Tibial artery (tissue), 4 donors: ENCODE measurements around the gene SHMT1.
A peak's percentile ranks its signal among the peaks of the same experiment; 100 is the strongest.

ENCODE experiments used
- DNase-seq, 2 donors: peaks; one replicate each; pipeline ENCODE4 v3.0.0-alpha.2; 2019
- H3K27ac ChIP-seq, 2 donors: fragments of 200-600 bp; sonication (generic) in 1 of 2; 1 replicate in 1 of 2; 2 replicates in 1 of 2; pipeline ENCODE4 v1.5.1; 2018 to 2019; ENCODE audit warnings: mild to moderate bottlenecking in 1 of 2
- H3K27me3 ChIP-seq, 2 donors: fragments of 200-600 bp; sonication (generic) in 1 of 2; one replicate each; pipeline versions ENCODE4 v1.5.1 to v1.6.0; 2016 to 2019
- H3K36me3 ChIP-seq, 3 donors: fragments of 200-600 bp; sonication (generic) in 2 of 3; one replicate each; pipeline ENCODE4 v1.5.1; 2016 to 2019; ENCODE audit warnings: mild to moderate bottlenecking in 2 of 3
- H3K4me1 ChIP-seq, 4 donors: fragments of 200-600 bp; sonication (generic) in 2 of 4; 1 replicate in 3 of 4; 2 replicates in 1 of 4; pipeline ENCODE4 v1.5.1; 2016 to 2019
- H3K4me3 ChIP-seq, 2 donors: fragments of 200-600 bp; sonication (generic) in 1 of 2; 1 replicate in 1 of 2; 2 replicates in 1 of 2; pipeline ENCODE4 v1.5.1; 2018 to 2019; ENCODE audit warnings: mild to moderate bottlenecking in 2 of 2
- H3K9me3 ChIP-seq, 3 donors: fragments of 200-600 bp; sonication (generic) in 1 of 3; one replicate each; pipeline ENCODE4 v1.5.1; 2016 to 2019
- intact Hi-C: fragments of 100-400 bp; cut with DNase I; formaldehyde crosslinking; loops from one replicate; pipeline ENCODE4 v1.15.0; 2023; ENCODE audit warnings: low total_unique reads
- TF ChIP-seq, protein P1 (sequence below), 2 experiments: fragments of 200-600 bp in 1 of 2; fragments of 450-650 bp in 1 of 2; IDR thresholded peaks; one replicate each; pipeline ENCODE4 v1.5.1; 2017 to 2019; ENCODE audit warnings: antibody characterized with exemption in 2 of 2, mild to moderate bottlenecking in 1 of 2, moderate library complexity in 1 of 2

The SHMT1 gene

DNA sequence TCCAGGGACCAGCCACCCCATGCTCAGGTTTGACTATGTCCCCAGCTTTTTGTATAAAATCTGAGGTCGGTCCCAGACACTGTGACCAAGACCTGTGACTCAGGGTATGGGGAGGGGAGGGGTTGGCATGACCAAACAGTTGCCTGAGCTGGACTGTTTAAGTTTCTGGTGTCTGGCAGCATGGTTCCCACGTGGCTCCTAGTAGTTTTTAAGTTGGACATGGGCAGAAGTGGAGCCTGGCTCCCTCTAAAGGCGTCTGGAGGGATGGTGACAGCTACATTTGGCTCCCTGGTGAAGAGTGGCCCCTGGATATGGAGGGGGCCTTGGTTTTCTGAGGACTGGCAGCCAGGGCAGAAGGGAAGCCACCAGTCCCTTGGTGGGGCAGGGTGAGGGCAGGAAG is 40.3 kb downstream of the SHMT1 start:
- Histone ChIP-seq H3K36me3 (peaks cover 34 to 100% (median 75%) of the 10 kb centered on the region in 3 donors), H3K4me1 (peaks cover 0 to 28% (median 20%) of the 10 kb centered on the region in 4 donors), H3K27me3 (no peaks in the 10 kb centered on the region), H3K4me3 (no peak overlapping the region), H3K27ac (no peak overlapping the region), H3K9me3 (no peaks in the 10 kb centered on the region)
- no peak for DNase-seq
- TF ChIP-seq, protein P1, sequence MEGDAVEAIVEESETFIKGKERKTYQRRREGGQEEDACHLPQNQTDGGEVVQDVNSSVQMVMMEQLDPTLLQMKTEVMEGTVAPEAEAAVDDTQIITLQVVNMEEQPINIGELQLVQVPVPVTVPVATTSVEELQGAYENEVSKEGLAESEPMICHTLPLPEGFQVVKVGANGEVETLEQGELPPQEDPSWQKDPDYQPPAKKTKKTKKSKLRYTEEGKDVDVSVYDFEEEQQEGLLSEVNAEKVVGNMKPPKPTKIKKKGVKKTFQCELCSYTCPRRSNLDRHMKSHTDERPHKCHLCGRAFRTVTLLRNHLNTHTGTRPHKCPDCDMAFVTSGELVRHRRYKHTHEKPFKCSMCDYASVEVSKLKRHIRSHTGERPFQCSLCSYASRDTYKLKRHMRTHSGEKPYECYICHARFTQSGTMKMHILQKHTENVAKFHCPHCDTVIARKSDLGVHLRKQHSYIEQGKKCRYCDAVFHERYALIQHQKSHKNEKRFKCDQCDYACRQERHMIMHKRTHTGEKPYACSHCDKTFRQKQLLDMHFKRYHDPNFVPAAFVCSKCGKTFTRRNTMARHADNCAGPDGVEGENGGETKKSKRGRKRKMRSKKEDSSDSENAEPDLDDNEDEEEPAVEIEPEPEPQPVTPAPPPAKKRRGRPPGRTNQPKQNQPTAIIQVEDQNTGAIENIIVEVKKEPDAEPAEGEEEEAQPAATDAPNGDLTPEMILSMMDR (IDR thresholded peaks at IDR 0.05) = no peak
- intact Hi-C loops = no loop called here

DNA sequence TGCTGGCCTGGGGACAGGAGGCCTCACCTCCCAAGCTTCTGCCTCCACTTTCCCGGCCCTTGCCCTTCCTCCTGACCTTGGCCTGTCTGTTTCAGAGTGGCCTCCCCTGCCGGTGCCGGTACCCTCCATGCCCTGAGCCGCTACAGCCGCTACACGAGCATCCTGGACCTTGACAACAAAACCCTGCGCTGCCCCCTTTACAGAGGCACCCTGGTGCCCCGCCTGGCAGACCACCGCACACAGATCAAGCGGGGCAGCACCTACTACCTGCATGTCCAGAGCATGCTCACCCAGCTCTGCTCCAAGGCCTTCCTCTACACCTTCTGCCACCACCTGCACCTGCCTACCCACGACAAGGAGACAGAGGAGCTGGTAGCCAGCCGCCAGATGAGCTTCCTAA is 40.8 kb downstream of the SHMT1 start:
- Histone ChIP-seq H3K27me3 (no peaks in the 10 kb centered on the region), H3K9me3 (no peaks in the 10 kb centered on the region), H3K36me3 (peaks cover 34 to 100% (median 70%) of the 10 kb centered on the region in 3 donors), H3K4me3 (no peak overlapping the region), H3K4me1 (peaks cover 0 to 33% (median 24%) of the 10 kb centered on the region in 4 donors), H3K27ac (no peak overlapping the region)
- intact Hi-C loops = no loop called here
- DNase-seq = no peak
- TF ChIP-seq, protein P1 (IDR thresholded peaks at IDR 0.05) = no peak

DNA sequence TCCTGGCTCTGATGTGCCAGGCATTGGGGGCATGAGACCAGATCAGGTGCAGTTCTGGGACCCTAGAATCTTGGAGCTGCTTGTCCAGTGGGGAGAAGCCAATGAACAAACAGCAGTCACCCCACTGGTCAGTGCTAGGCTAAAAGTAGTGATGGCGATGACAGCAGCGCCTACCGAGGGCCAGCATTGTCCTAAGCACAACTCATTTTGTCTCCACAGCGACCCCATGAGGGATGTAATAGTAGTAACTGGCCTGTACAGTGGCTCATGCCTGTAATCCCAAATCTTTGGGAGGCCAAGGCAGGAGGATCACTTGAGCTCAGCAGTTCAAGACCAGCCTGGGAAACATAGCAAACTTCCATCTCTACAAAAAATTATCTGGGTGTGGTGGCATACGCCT is 42.0 kb downstream of the SHMT1 start:
- no peaks in the 10 kb centered on the region for H3K27me3 ChIP-seq
- intact Hi-C loops = no loop called here
- TF ChIP-seq, protein P1 (IDR thresholded peaks at IDR 0.05) = peak in 1 of 2 experiments; percentile 9
- no peak for DNase-seq
- H3K4me3 ChIP-seq = no peak overlapping the region
- no peaks in the 10 kb centered on the region for H3K9me3 ChIP-seq
- H3K4me1 ChIP-seq = peaks cover 0 to 43% (median 37%) of the 10 kb centered on the region in 4 donors
- peaks cover 34 to 96% (median 61%) of the 10 kb centered on the region in 3 donors for H3K36me3 ChIP-seq
- no peak overlapping the region for H3K27ac ChIP-seq

DNA sequence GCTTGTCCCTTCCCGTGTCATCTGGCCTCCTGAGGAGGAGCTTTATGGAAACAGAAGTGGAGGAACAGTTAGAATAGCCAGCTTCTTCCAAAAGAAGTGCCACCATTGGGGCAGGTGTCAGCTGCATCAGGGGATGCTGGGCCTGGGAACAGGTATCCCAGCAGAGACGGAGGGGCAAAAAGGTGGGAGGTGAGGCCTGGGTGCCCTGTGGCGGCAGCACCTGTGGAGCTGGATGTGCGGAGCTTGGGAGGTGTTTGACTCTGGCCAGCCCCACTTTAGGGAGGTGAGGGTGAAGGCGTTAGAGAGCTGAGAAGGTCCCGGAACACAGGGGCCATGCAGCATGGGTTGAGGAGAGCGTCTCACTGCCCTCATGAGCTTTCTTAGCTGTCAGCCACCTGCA is 43.0 kb downstream of the SHMT1 start:
- H3K4me3 ChIP-seq = no peak overlapping the region
- no peak for DNase-seq
- peaks cover 0 to 51% (median 44%) of the 10 kb centered on the region in 4 donors for H3K4me1 ChIP-seq
- intact Hi-C loops = no loop called here
- H3K27ac ChIP-seq = no peak overlapping the region
- no peaks in the 10 kb centered on the region for H3K27me3 ChIP-seq
- H3K9me3 ChIP-seq = no peaks in the 10 kb centered on the region
- H3K36me3 ChIP-seq = peaks cover 33 to 86% (median 51%) of the 10 kb centered on the region in 3 donors
- TF ChIP-seq, protein P1 (IDR thresholded peaks at IDR 0.05) = no peak

DNA sequence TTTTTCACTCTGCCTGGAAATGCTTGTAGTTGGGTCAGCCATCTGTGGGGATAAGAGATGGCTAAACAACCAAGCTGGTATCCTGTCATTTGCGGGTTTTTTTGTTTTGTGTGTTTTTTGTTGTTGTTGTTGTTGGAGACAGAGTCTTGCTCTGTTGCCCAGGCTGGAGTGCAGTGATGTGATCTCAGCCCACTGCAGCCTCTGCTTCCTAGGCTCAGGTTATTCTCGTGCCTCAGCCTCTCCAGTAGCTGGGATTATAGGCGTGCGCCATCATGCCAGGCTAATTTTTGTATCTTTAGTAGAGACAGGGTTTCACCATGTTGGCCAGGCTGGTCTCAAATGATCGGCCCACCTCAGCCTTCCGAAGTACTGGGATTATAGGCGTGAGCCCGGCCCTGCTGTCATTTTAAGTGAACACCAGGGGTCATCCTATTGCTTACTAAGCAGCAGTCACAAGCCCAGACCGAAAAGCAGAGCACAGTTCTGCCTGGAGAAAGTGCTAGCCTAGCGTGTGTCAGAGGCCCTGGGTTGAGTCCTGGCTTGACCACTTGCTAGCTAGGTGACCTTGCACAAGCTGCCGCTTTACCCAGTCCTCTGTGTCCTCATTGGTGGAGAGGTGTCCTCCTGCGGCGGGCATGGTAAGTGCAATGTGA is 43.6 kb downstream of the SHMT1 start:
- Histone ChIP-seq H3K27me3 (no peaks in the 10 kb centered on the region), H3K27ac (no peak overlapping the region), H3K4me1 (peaks cover 0 to 51% (median 44%) of the 10 kb centered on the region in 4 donors), H3K9me3 (no peaks in the 10 kb centered on the region), H3K36me3 (peaks cover 27 to 81% (median 45%) of the 10 kb centered on the region in 3 donors), H3K4me3 (no peak overlapping the region)
- intact Hi-C loops = no loop called here
- TF ChIP-seq, protein P1 (IDR thresholded peaks at IDR 0.05) = peak in 1 of 2 experiments; percentile 22
- DNase-seq = no peak
